Gastrocnemius medialis (tissue), 4 donors: ENCODE data around the gene PATL2.

Source experiments
- POLR2A ChIP-seq, 2 donors: fragments of 450-650 bp; IDR thresholded peaks; one replicate each; pipeline ENCODE4 v1.6.1; 2017; ENCODE audit warnings: antibody characterized with exemption in 2 of 2, mild to moderate bottlenecking in 2 of 2, moderate library complexity in 2 of 2
- TF ChIP-seq, protein P1 (sequence below), 5 experiments: fragments of 450-650 bp in 3 of 5; fragments of 200-600 bp in 2 of 5; sonication (generic) in 2 of 5; IDR thresholded peaks in 4 of 5; conservative IDR thresholded peaks in 1 of 5; 1 replicate in 4 of 5; 2 replicates in 1 of 5; pipeline ENCODE4 v1.5.1; 2016 to 2019; ENCODE audit warnings: antibody characterized with exemption in 5 of 5, mild to moderate bottlenecking in 3 of 5, moderate library complexity in 3 of 5

- TF ChIP-seq, protein P1, sequence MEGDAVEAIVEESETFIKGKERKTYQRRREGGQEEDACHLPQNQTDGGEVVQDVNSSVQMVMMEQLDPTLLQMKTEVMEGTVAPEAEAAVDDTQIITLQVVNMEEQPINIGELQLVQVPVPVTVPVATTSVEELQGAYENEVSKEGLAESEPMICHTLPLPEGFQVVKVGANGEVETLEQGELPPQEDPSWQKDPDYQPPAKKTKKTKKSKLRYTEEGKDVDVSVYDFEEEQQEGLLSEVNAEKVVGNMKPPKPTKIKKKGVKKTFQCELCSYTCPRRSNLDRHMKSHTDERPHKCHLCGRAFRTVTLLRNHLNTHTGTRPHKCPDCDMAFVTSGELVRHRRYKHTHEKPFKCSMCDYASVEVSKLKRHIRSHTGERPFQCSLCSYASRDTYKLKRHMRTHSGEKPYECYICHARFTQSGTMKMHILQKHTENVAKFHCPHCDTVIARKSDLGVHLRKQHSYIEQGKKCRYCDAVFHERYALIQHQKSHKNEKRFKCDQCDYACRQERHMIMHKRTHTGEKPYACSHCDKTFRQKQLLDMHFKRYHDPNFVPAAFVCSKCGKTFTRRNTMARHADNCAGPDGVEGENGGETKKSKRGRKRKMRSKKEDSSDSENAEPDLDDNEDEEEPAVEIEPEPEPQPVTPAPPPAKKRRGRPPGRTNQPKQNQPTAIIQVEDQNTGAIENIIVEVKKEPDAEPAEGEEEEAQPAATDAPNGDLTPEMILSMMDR (IDR thresholded peaks at IDR 0.05 in 4 of 5, conservative IDR thresholded peaks at IDR 0.05 in 1 of 5), result no peak
- no peak for TF ChIP-seq POLR2A (IDR thresholded peaks at IDR 0.05)
Observed at GRCh38 chr15:44656298-44656697, 54.8 kb downstream of the PATL2 start.
